Bone marrow (tissue), 2 donors: ENCODE measurements around the gene LRIG2.

Source experiments
- DNase-seq, 2 donors: peaks; one replicate each; lab custom pipeline; 2025; lab: John Stamatoyannopoulos, UW

Gene LRIG2

DNA sequence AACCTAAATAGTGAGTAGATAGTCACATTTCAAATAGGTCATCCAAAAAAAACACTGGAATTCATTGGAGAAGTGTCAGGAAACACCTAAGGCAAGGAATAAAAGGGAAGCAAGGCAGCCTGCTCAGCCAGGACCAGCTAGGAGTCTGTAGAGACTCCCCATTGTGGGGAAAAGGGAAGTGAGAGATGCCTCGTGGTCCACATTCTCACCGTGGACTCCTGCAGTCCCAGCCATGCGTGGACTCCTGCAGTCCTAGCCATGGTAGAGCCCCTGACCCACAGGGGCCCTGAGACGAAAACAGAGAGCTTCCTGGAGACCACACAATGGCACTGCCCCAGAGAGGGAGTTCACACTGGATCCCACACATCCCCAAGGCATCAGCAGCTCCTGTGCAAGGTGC is 97.5 kb downstream of the LRIG2 start:
- DNase-seq = no peak

DNA sequence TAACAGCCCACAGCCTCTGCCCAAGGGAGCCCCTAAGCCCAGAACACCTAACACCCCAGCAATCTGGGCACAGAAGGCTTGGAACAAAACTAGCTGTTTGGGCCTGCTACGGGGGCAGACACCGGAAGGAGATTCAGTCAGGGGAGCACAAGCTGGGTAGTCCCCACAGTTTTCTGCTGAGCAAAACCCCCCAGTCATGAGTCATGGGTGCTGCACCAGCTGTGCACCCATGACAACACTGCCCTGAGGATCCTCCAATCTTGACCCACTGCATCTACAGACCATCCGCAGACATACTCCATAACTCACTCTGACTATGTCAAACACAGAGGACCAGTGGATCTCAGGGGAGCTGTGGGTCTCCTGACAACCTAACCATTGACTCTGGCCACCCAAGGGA is 105.1 kb downstream of the LRIG2 start:
- DNase-seq = no peak

DNA sequence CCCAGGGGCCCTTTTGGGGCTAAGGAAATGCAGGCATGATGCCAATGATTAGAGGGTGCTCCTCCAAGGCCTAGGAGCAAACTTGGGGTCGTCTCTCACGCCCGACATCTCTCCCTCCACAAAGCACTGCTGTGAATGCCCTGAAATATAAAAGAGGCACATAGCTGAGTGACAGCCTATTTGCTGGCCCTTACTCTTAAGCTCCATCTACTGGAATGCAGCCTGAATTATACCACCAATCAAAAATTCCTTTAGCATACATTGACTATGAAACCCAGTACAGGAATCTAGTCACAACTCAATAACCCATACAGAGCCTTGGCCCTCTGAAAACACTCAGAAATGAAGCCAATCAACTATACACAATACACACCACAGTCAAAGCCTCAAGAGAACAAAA is 105.5 kb downstream of the LRIG2 start:
- no peak for DNase-seq
